HG02870 (cell line): ENCODE measurements around the gene ZNF670.

ENCODE experiments used
- ATAC-seq: cut with Tn5 transposase; IDR thresholded peaks from one replicate; pipeline ENCODE4 v1.9.1; 2021; ENCODE audit warnings: mild to moderate bottlenecking, moderate library complexity; ENCODE audit not compliant: unreplicated experiment

Gene ZNF670

GRCh38 chr1:247104965-247105364 is 26.4 kb upstream of the ZNF670 start:
- ATAC-seq = no peak

GRCh38 chr1:247103859-247104591 is 25.4 kb upstream of the ZNF670 start, which contains the start of gene ZNF669:
Gene ZNF669 (minus strand): TSS chr1:247104356. CDS start chr1:247104199, 157 bp downstream.
- peak; percentile 99 for ATAC-seq

DNA sequence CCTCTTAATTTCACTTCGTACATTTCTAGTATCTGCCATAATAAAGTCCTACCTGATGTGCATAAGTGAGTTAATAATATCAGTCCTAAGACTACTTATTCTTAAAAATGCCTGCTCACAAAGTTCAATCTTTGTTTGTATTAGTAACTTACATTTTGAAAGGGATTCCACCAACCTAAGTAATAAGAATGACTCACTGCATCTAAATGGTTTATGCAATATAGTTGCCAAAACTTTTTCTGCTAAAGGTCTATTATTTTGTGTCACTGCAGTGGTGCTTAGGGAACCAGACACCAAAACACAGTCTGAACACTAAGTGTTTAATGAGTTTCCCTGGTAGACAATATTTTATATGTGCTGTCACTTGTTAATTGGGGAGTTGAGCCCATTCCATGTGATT is 23.8 kb upstream of the ZNF670 start:
- ATAC-seq = no peak

- no peak for ATAC-seq
Observed at GRCh38 chr1:247100676-247101279, 22.2 kb upstream of the ZNF670 start.

- ATAC-seq = no peak
Observed at GRCh38 chr1:247096958-247097357, 18.3 kb upstream of the ZNF670 start.

DNA sequence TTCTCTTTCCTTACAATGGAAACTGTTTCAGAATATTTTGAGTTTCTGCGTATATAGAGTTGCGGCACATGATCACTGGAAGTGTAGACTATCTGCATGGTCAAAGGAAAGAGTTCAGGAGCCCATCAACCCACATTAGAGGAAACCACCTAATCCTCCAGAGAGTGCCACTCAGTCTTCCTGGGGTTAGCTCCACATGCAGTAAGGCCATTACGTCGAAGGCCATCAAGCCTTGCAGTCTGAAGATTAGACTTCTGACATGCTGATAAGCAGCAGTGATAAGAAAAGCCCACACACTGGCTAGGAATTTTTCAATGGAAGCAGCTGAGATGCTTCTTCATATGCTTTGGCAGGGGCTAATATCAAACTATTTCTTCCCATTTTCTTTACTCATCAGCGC is 17.9 kb upstream of the ZNF670 start:
- ATAC-seq = no peak

- no peak for ATAC-seq
Observed at GRCh38 chr1:247096112-247096511, 17.5 kb upstream of the ZNF670 start.

DNA sequence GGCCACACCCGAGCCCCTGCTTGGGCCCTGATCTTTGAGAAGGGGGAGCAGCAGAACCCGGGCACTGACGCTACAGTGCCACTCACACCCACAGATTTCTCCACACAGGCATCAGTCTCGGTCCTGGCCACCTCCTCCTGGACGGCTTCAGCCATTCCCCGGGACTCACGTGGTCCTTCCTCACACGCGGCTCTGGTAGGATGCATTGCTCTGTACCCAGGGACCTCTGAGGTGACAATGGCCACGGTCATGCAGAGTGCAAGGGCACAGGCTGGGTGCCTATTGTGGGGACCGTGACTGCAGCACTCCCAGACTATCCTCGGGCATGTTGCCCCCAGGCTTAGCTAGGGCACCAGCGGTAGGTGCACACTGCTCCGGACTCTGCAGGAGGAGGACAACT is 11.8 kb upstream of the ZNF670 start:
- ATAC-seq = no peak

DNA sequence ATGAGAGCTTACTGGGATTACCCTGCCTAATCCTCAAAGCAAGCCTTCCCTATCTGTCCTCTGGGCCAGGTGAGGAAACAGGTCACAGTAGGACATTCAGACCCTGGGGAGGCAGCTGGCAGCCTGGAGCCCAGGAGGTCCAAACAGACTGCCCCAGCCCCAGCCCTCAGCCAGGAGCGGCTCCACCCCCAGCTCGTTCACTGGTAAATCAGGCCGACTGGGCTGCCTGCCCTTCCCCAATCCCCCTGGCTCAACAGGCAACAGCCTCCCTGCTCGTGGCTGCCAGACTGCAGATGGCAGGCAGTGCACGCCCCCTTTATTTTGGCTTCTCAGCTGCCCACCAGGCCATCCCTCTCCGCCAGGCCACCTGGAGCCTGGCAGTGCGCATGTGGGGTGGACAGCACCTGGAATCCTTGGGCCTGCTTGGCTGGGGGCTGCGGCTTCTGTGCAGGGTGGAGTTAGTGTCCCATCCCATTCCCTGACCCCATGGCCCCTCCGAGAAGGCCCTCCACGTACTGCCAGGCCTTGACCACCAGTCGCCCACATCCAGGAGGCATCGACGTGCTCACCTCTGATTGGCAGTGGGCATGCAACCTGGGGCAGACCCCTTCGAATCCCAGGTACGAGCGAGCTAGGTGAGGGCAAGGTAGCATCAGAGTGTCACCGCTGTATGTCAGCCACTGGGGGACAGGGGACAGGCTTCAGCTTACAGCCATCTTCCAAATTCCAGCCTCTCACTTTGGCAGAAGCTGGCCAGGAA is 11.2 kb upstream of the ZNF670 start:
- ATAC-seq = no peak

- no peak for ATAC-seq
Observed at GRCh38 chr1:247088967-247089366, 10.4 kb upstream of the ZNF670 start.

- ATAC-seq = no peak
Observed at GRCh38 chr1:247087256-247087655, 8.6 kb upstream of the ZNF670 start.

DNA sequence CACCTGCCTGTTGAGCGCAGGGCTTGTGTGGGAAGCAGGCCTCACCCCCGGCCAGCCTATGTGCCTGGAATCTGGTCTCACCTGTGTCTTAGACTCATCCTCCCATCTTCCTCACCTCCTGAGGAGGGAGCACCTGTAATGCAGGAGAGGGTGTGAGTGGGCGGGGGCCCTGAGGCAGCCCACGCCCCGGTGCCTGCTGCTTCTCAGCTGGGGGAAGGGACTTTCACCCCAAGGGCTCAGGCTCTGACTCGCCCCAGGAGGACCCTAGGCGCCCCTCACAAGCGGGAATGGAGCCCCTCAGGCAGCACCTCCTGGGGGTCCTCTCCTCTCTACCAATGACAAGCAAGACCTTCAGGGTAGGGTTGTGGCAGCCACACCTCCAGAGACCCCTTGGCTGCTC is 6.7 kb upstream of the ZNF670 start:
- no peak for ATAC-seq

DNA sequence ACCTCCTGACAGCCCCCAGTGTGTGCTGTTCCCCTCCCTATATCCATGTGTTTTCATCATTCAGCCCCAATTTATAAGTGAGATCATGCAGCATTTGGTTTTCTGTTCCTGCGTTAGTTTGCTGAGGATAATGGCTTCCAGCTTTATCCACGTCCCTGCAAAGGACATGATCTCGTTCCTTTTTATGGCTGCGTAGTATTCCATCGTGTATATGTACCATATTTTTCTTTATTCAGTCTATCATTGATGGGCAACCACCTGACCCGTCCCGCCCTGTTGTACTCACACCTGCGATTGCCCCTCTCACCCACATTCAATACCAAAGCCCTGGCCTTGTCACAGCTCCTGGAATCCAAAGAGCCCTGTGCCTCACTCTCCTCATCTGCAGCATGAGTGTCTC is 6.2 kb upstream of the ZNF670 start:
- no peak for ATAC-seq

DNA sequence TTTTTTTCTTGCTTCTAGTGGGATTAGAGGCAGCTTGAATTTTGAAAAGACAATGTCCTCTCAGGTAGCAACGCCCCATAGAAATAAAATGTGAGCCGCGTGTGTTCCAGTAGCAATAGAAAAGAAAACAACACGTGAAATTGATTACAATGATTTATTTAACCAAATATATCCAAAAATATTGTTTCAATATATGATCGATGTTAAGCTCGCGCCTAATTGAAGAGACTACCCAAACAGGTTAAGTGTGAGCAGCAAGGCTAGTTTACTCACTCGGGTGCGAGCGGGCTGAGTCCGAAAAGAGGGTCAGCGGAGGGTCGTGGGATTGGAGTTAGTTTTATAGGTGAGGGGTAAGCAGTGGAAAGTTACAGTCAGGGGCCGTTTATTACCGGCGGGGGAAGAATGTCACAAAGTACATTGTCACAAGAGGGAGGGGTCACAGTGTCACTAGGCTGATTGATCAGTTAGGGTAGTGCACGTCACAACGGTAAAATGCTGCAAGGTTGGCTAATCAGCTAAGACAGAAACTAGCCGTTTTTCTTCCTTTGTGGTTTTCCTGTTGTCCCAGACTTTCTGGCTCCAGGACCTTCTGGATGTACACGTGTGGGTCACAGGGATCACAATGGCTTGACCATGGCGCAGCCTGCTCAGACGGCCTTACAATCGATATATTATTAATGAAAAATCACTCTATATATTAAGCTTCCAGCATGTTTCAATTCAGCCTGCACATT is 697 bp upstream of the ZNF670 start:
- no peak for ATAC-seq

GRCh38 chr1:247077876-247078257 is 744 bp downstream of the ZNF670 start:
- ATAC-seq = no peak

DNA sequence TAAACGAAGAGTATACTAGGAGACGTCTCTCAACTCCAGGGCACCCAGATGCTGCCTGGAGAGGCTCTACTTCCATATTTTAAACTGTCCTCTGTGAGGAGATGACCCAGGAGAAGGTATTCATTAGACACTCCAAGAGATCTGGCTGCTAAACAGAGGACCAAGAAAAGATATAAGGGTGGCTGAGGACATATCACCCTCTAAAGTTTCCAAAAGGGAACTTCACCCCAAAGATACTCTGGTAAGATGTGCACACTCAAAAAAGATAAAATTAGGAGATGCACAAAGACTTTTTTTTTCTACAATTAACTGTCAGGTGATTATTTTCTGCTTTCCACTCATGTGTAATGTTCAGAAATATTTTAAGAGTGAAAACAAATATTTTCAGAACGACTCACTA is 1.4 kb downstream of the ZNF670 start:
- no peak for ATAC-seq

DNA sequence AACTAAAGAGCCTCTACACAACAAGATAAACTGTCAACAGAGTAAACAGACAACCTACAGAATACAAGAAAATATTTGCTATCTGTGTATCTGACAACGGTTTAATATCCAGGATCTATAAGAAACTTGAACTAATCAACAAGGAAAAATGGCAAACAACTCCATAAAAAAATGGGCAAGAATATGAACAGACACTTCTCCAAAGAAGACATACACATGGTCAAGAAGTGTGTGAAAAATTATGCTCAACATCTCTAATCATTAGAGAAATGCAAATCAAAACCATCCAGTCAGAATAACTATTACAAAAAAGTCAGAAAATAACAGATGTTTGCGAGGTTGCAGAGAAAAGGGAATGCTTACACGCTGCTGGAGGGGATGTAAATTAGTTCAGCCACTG is 8.0 kb downstream of the ZNF670 start:
- no peak for ATAC-seq

DNA sequence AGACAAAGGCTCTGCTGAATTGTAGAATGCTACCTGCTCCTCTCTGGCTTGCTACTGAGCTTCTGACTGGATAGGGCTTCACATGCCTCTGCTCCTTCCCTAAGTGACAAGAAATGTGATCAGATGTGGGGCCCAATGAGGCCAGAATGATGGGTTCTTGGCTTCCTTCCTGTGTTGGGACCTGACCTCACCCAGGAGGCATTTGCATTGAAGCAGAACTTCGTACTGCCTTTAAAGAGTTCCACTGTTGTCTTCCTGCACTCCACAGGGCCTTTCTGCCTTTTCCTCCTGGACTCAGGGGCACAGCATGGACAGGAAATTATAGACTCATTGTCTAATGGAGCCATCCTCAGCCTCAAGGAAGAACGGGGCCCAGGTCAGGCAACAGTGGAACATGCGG is 14.3 kb downstream of the ZNF670 start:
- ATAC-seq = no peak

DNA sequence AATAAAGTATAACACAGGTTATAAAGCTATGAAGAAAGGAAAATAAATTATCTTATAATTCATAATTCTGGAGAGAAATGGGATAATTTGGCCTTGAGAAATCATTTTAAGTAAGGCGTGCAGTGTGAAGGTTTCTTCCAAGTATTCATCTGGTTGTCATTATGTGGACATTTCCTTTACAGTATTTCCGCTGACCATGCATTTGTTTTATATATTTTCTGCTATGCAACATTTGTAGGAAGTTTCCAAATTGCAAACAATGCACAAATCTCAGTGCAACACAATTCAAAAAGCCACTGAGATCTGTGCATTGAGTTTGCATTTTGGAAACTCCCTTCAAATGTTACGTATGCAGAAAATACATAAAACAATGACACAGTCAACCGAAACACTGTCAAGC is 17.8 kb downstream of the ZNF670 start:
- ATAC-seq = no peak

GRCh38 chr1:247056071-247056470 is 22.5 kb downstream of the ZNF670 start:
- no peak for ATAC-seq

GRCh38 chr1:247054992-247055415 is 23.6 kb downstream of the ZNF670 start:
- no peak for ATAC-seq
